PC-9 (cell line): Measurements from ENCODE around the gene ERCC1.

Experiments used
- CTCF ChIP-seq: fragments of 200-600 bp; sonication (generic); conservative IDR thresholded peaks from 2 replicates; pipeline ENCODE4 v1.6.1; 2017; ENCODE audit warnings: mixed run types, antibody characterized with exemption, mild to moderate bottlenecking, moderate library complexity
- EZH2 ChIP-seq: fragments of 200-600 bp; sonication (generic); IDR thresholded peaks from 2 replicates; pipeline ENCODE4 v1.8.0; 2017; ENCODE audit warnings: antibody characterized with exemption, low read depth

- TF ChIP-seq CTCF = no peak
- TF ChIP-seq EZH2 = no peak
These were observed 32.7 kb upstream of the ERCC1 start for GRCh38 chr19:45456500-45456815.
